GM18517 (cell line): ENCODE measurements around the gene SMNDC1.
A peak's percentile ranks its signal among the peaks of the same experiment; 100 is the strongest.
"Not testable (repeated sequence)": the region's sequence is repeated elsewhere in the genome, so short reads cannot be mapped to it uniquely, and the experiment has no call there.

Source experiments
- ATAC-seq: cut with Tn5 transposase; IDR thresholded peaks from one replicate; pipeline ENCODE4 v1.9.1; 2021; ENCODE audit warnings: mild to moderate bottlenecking, moderate library complexity; ENCODE audit not compliant: unreplicated experiment

SMNDC1 gene

GRCh38 chr10:110252151-110252550 lies 52.6 kb downstream of the SMNDC1 start:
- no peak for ATAC-seq

GRCh38 chr10:110251392-110251791 lies 53.3 kb downstream of the SMNDC1 start:
- ATAC-seq: peak; percentile 78

GRCh38 chr10:110249489-110249888 lies 55.2 kb downstream of the SMNDC1 start:
- peak; percentile 77 for ATAC-seq

- not testable (repeated sequence) for ATAC-seq
Observed at GRCh38 chr10:110247833-110248232, 56.9 kb downstream of the SMNDC1 start.

- ATAC-seq: no peak
Observed at GRCh38 chr10:110244550-110244949, 60.2 kb downstream of the SMNDC1 start.

GRCh38 chr10:110242511-110242910 lies 62.2 kb downstream of the SMNDC1 start:
- no peak for ATAC-seq

- no peak for ATAC-seq
Observed at GRCh38 chr10:110241841-110242240, 62.9 kb downstream of the SMNDC1 start.

- peak; percentile 55 for ATAC-seq
Observed at GRCh38 chr10:110241407-110241806, 63.3 kb downstream of the SMNDC1 start.
